ENCODE data around the gene WDR3. TPM values are rescaled to one million over a fixed set of nuclear protein-coding genes. Genes with fewer than 3 reads are reported as not detected.

WDR3 gene
- total RNA-seq, 2 donors from 2014 or later: 28.8 to 36.2 TPM

- Mint-ChIP-seq H3K27me3 (ENCODE audit: low read depth) (no peaks in the 10 kb centered on the region), H3K36me3 (ENCODE audit: insufficient read depth in 2 of 2) (peaks cover 0 to 3% of the 10 kb centered on the region in 2 donors), H3K9me3 (no peaks in the 10 kb centered on the region), H3K27ac (no peak overlapping the region), H3K4me1 (ENCODE audit: low read depth) (peaks cover 7% of the 10 kb centered on the region), H3K4me3 (no peak overlapping the region)
- DNase-seq (no peak), ATAC-seq (replicated peaks in 1 of 2) (no peak)
Observed at GRCh38 chr1:117967881-117968280, 38.3 kb downstream of the WDR3 start.

- ATAC-seq (replicated peaks in 1 of 2) (no peak), DNase-seq (no peak)
- no peak overlapping the region for H3K4me3 Mint-ChIP-seq
- H3K27me3 Mint-ChIP-seq (ENCODE audit: low read depth): no peaks in the 10 kb centered on the region
- H3K36me3 Mint-ChIP-seq (ENCODE audit: insufficient read depth in 2 of 2): peaks cover 0 to 3% of the 10 kb centered on the region in 2 donors
- H3K9me3 Mint-ChIP-seq: no peaks in the 10 kb centered on the region
- no peaks in the 10 kb centered on the region for H3K4me1 Mint-ChIP-seq (ENCODE audit: low read depth)
- no peak overlapping the region for H3K27ac Mint-ChIP-seq
Observed at GRCh38 chr1:117970252-117970651, 40.7 kb downstream of the WDR3 start.

- H3K36me3 Mint-ChIP-seq (ENCODE audit: insufficient read depth in 2 of 2): no peaks in the 10 kb centered on the region
- H3K4me1 Mint-ChIP-seq (ENCODE audit: low read depth): no peaks in the 10 kb centered on the region
- no peaks in the 10 kb centered on the region for H3K9me3 Mint-ChIP-seq
- DNase-seq (no peak), ATAC-seq (replicated peaks in 1 of 2) (no peak)
- H3K27me3 Mint-ChIP-seq (ENCODE audit: low read depth): no peaks in the 10 kb centered on the region
- no peak overlapping the region for H3K4me3 Mint-ChIP-seq
- no peak overlapping the region for H3K27ac Mint-ChIP-seq
Observed at GRCh38 chr1:117971777-117972176, 42.2 kb downstream of the WDR3 start.

- ATAC-seq (replicated peaks in 1 of 2): no peak
- H3K27me3 Mint-ChIP-seq (ENCODE audit: low read depth): no peaks in the 10 kb centered on the region
- no peak overlapping the region for H3K4me3 Mint-ChIP-seq
- H3K27ac Mint-ChIP-seq: no peak overlapping the region
- no peaks in the 10 kb centered on the region for H3K4me1 Mint-ChIP-seq (ENCODE audit: low read depth)
- H3K36me3 Mint-ChIP-seq (ENCODE audit: insufficient read depth in 2 of 2): no peaks in the 10 kb centered on the region
- no peaks in the 10 kb centered on the region for H3K9me3 Mint-ChIP-seq
- DNase-seq: no peak
Observed at GRCh38 chr1:117976381-117976780, 46.8 kb downstream of the WDR3 start.

- H3K9me3 Mint-ChIP-seq: peaks cover 0 to 1% of the 10 kb centered on the region in 2 donors
- peaks cover 14% of the 10 kb centered on the region for H3K27me3 Mint-ChIP-seq (ENCODE audit: low read depth)
- H3K4me1 Mint-ChIP-seq (ENCODE audit: low read depth): no peaks in the 10 kb centered on the region
- H3K4me3 Mint-ChIP-seq: no peak overlapping the region
- H3K27ac Mint-ChIP-seq: no peak overlapping the region
- DNase-seq (no peak), ATAC-seq (replicated peaks in 1 of 2) (no peak)
- H3K36me3 Mint-ChIP-seq (ENCODE audit: insufficient read depth in 2 of 2): no peaks in the 10 kb centered on the region
Observed at GRCh38 chr1:117981455-117982192, 52.1 kb downstream of the WDR3 start.

GRCh38 chr1:117985239-117985638 is 55.7 kb downstream of the WDR3 start:
- Mint-ChIP-seq H3K4me1 (ENCODE audit: low read depth) (no peaks in the 10 kb centered on the region), H3K27ac (no peak overlapping the region), H3K27me3 (ENCODE audit: low read depth) (peaks cover 26% of the 10 kb centered on the region), H3K4me3 (no peak overlapping the region), H3K36me3 (ENCODE audit: insufficient read depth in 2 of 2) (no peaks in the 10 kb centered on the region), H3K9me3 (peaks cover 0 to 1% of the 10 kb centered on the region in 2 donors)
- ATAC-seq (replicated peaks in 1 of 2) (no peak), DNase-seq (no peak)

GRCh38 chr1:117985973-117986372 is 56.4 kb downstream of the WDR3 start:
- H3K27me3 Mint-ChIP-seq (ENCODE audit: low read depth): peaks cover 26% of the 10 kb centered on the region
- no peak overlapping the region for H3K4me3 Mint-ChIP-seq
- no peaks in the 10 kb centered on the region for H3K36me3 Mint-ChIP-seq (ENCODE audit: insufficient read depth in 2 of 2)
- H3K27ac Mint-ChIP-seq: no peak overlapping the region
- DNase-seq (no peak), ATAC-seq (replicated peaks in 1 of 2) (no peak)
- peaks cover 0 to 1% of the 10 kb centered on the region in 2 donors for H3K9me3 Mint-ChIP-seq
- H3K4me1 Mint-ChIP-seq (ENCODE audit: low read depth): no peaks in the 10 kb centered on the region

- Mint-ChIP-seq H3K4me3 (no peak overlapping the region), H3K27ac (no peak overlapping the region), H3K36me3 (ENCODE audit: insufficient read depth in 2 of 2) (peaks cover 0 to 3% of the 10 kb centered on the region in 2 donors), H3K9me3 (peaks cover 13 to 15% of the 10 kb centered on the region in 2 donors), H3K4me1 (ENCODE audit: low read depth) (no peaks in the 10 kb centered on the region), H3K27me3 (ENCODE audit: low read depth) (peaks cover 17% of the 10 kb centered on the region)
- ATAC-seq (replicated peaks in 1 of 2): no peak
- DNase-seq: no peak
Observed at GRCh38 chr1:118004312-118004711, 74.8 kb downstream of the WDR3 start.

GRCh38 chr1:118007391-118007790 is 77.9 kb downstream of the WDR3 start:
- H3K27me3 Mint-ChIP-seq (ENCODE audit: low read depth): peaks cover 10% of the 10 kb centered on the region
- no peak for DNase-seq
- H3K27ac Mint-ChIP-seq: no peak overlapping the region
- H3K36me3 Mint-ChIP-seq (ENCODE audit: insufficient read depth in 2 of 2): no peaks in the 10 kb centered on the region
- no peaks in the 10 kb centered on the region for H3K4me1 Mint-ChIP-seq (ENCODE audit: low read depth)
- peaks cover 1 to 8% of the 10 kb centered on the region in 2 donors for H3K9me3 Mint-ChIP-seq
- no peak for ATAC-seq (replicated peaks in 1 of 2)
- H3K4me3 Mint-ChIP-seq: no peak overlapping the region

GRCh38 chr1:118008011-118008410 is 78.5 kb downstream of the WDR3 start:
- Mint-ChIP-seq H3K4me3 (no peak overlapping the region), H3K27ac (no peak overlapping the region), H3K9me3 (peaks cover 0 to 6% of the 10 kb centered on the region in 2 donors)

GRCh38 chr1:118012515-118013124 is 83.1 kb downstream of the WDR3 start:
- DNase-seq: no peak
- no peak overlapping the region for H3K27ac Mint-ChIP-seq
- H3K4me3 Mint-ChIP-seq: no peak overlapping the region
- no peaks in the 10 kb centered on the region for H3K36me3 Mint-ChIP-seq (ENCODE audit: insufficient read depth in 2 of 2)
- no peaks in the 10 kb centered on the region for H3K9me3 Mint-ChIP-seq
- no peaks in the 10 kb centered on the region for H3K4me1 Mint-ChIP-seq (ENCODE audit: low read depth)
- ATAC-seq (replicated peaks in 1 of 2): no peak
- H3K27me3 Mint-ChIP-seq (ENCODE audit: low read depth): no peaks in the 10 kb centered on the region

More at GRCh38 chr1:118008011-118008410, 78.5 kb downstream of the WDR3 start:
- ATAC-seq (replicated peaks in 1 of 2): no peak
- no peak for DNase-seq
- H3K27me3 Mint-ChIP-seq (ENCODE audit: low read depth): peaks cover 4% of the 10 kb centered on the region
- no peaks in the 10 kb centered on the region for H3K4me1 Mint-ChIP-seq (ENCODE audit: low read depth)
- no peaks in the 10 kb centered on the region for H3K36me3 Mint-ChIP-seq (ENCODE audit: insufficient read depth in 2 of 2)

- no peak for DNase-seq
- Mint-ChIP-seq H3K9me3 (no peaks in the 10 kb centered on the region), H3K4me3 (no peak overlapping the region), H3K27me3 (ENCODE audit: low read depth) (no peaks in the 10 kb centered on the region), H3K4me1 (ENCODE audit: low read depth) (no peaks in the 10 kb centered on the region), H3K27ac (no peak overlapping the region), H3K36me3 (ENCODE audit: insufficient read depth in 2 of 2) (no peaks in the 10 kb centered on the region)
- ATAC-seq (replicated peaks in 1 of 2): no peak
Observed at GRCh38 chr1:118013336-118013735, 83.8 kb downstream of the WDR3 start.

GRCh38 chr1:118013938-118014337 is 84.4 kb downstream of the WDR3 start:
- Mint-ChIP-seq H3K27me3 (ENCODE audit: low read depth) (no peaks in the 10 kb centered on the region), H3K36me3 (ENCODE audit: insufficient read depth in 2 of 2) (no peaks in the 10 kb centered on the region), H3K27ac (no peak overlapping the region), H3K9me3 (no peaks in the 10 kb centered on the region), H3K4me1 (ENCODE audit: low read depth) (no peaks in the 10 kb centered on the region), H3K4me3 (no peak overlapping the region)
- ATAC-seq (replicated peaks in 1 of 2): no peak
- no peak for DNase-seq

All from activated T-cell treated with anti-CD3 and anti-CD28 coated beads, Interleukin-2, amount 50 U/mL, for 72 hours (primary cell).